HepG2 (cell line): ENCODE measurements around the gene PRSS38. TPM values are rescaled to one million over a fixed set of nuclear protein-coding genes. Genes with fewer than 3 reads are reported as not detected.

Experiments
- ATAC-seq: fragments of 200-7000 bp; cut with Tn5 transposase; 3 replicates; pipeline ENCODE4 v1.9.1; 2020; ENCODE audit warnings: mild to moderate bottlenecking, moderate library complexity
- BruUV-seq: library from RNA; stranded (reverse); fragments of 400-500 nt; replicated peaks from 2 replicates; lab custom pipeline; 2021; lab: Mats Ljungman, UMichigan
- CTCF ChIA-PET: fragments of 300-600 bp; formaldehyde crosslinking; extraction: SDS; loops from one replicate; lab custom pipeline; 2021; ENCODE audit warnings: low total read pairs, inconsistent platforms, low intra/inter-chr PET ratio; lab: Yijun Ruan, JAX
- POLR2A ChIA-PET: fragments of 350-600 bp; sonication (Branson Sonifier 250); formaldehyde crosslinking; loops from one replicate; lab custom pipeline; 2020; ENCODE audit warnings: antibody characterized with exemption, inconsistent platforms; lab: Yijun Ruan, JAX
- DNase-seq: peaks from one replicate; pipeline ENCODE4 v3.0.0-alpha.2; 2015; ENCODE audit warnings: low spot score
- FAIRE-seq: peaks from 3 replicates; lab custom pipeline; 2011; peaks lifted over from hg19 to GRCh38; lab: Jason Lieb, UNC
- H2AFZ ChIP-seq: one replicate; pipeline ENCODE4 v1.6.1; 2011; ENCODE audit warnings: low read length, inconsistent platforms
- H3K27ac ChIP-seq: fragments of 300-600 bp; 3 replicates; pipeline ENCODE4 v1.8.0; 2011; ENCODE audit warnings: mixed run types, mild to moderate bottlenecking, mixed read lengths, low read length, inconsistent platforms; ENCODE audit not compliant: insufficient read depth; ENCODE audit errors: extremely low read length
- H3K27me3 ChIP-seq, 2 experiments: fragments of 200-600 bp in 1 of 2; 2 replicates in 1 of 2; 3 replicates in 1 of 2; pipeline versions ENCODE4 v1.6.0 to v1.8.0; 2011; ENCODE audit warnings: low read length in 2 of 2, mild to moderate bottlenecking in 2 of 2, moderate library complexity in 2 of 2, inconsistent platforms in 1 of 2; ENCODE audit not compliant: insufficient read depth in 2 of 2, control insufficient read depth in 1 of 2
- H3K36me3 ChIP-seq, 2 experiments: fragments of 200-600 bp in 1 of 2; replicated peaks in 1 of 2; 2 replicates in 1 of 2; 3 replicates in 1 of 2; pipeline versions ENCODE4 v1.5.1 to v1.8.0; 2011; ENCODE audit warnings: low read length in 2 of 2, inconsistent platforms in 1 of 2; ENCODE audit not compliant: insufficient read depth in 2 of 2, control insufficient read depth in 1 of 2
- H3K4me1 ChIP-seq: 2 replicates; pipeline ENCODE4 v1.5.1; 2012; ENCODE audit warnings: low read length, inconsistent platforms; ENCODE audit not compliant: insufficient read depth
- H3K4me2 ChIP-seq: 2 replicates; pipeline ENCODE4 v1.6.0; 2011; ENCODE audit warnings: low read depth, low read length, inconsistent platforms
- H3K4me3 ChIP-seq, 3 experiments: fragments of 200-600 bp in 1 of 3; sonication (generic), shearing (Covaris generic) in 1 of 3; replicated peaks in 1 of 3; 2 replicates each; pipeline ENCODE4 v1.5.1; 2011 to 2016; ENCODE audit warnings: low read length in 3 of 3, inconsistent platforms in 2 of 3, low read depth in 2 of 3, mild to moderate bottlenecking in 2 of 3, control low read depth in 1 of 3, mixed read lengths in 1 of 3; ENCODE audit not compliant: insufficient read depth in 1 of 3
- H3K79me2 ChIP-seq: one replicate; pipeline ENCODE4 v1.6.1; 2011; ENCODE audit warnings: low read length, inconsistent platforms; ENCODE audit not compliant: insufficient read depth
- H3K9ac ChIP-seq: 2 replicates; pipeline ENCODE4 v1.6.0; 2011; ENCODE audit warnings: mild to moderate bottlenecking, low read depth, low read length, inconsistent platforms; ENCODE audit not compliant: insufficient read depth
- H3K9me3 ChIP-seq: 2 replicates; pipeline ENCODE4 v1.5.1; 2012; ENCODE audit warnings: mild to moderate bottlenecking, low read length
- H4K20me1 ChIP-seq: 2 replicates; pipeline ENCODE4 v1.6.0; 2011; ENCODE audit warnings: inconsistent platforms, mild to moderate bottlenecking, low read length, moderate library complexity; ENCODE audit not compliant: insufficient read depth
- ATM ChIP-seq: fragments of 450-650 bp; IDR thresholded peaks from 2 replicates; pipeline ENCODE4 v1.7.1; 2017; ENCODE audit warnings: mild to moderate bottlenecking, borderline replicate concordance
- BRCA1 ChIP-seq: sonication (generic); formaldehyde crosslinking; IDR thresholded peaks from 2 replicates; pipeline ENCODE4 v1.4.0; 2020; ENCODE audit warnings: missing genetic modification reagents
- FOXA3 ChIP-seq: IDR thresholded peaks from 2 replicates; pipeline ENCODE4 v1.6.1; 2016; ENCODE audit warnings: missing genetic modification reagents, missing compliant biosample characterization
- GATAD2A ChIP-seq: IDR thresholded peaks from 2 replicates; pipeline ENCODE4 v1.6.1; 2016
- KDM5B ChIP-seq: sonication (generic); formaldehyde crosslinking; IDR thresholded peaks from 2 replicates; pipeline ENCODE4 v1.4.0; 2020; ENCODE audit warnings: missing genetic modification reagents, mild to moderate bottlenecking, borderline replicate concordance
- MAFK ChIP-seq, 2 experiments: IDR thresholded peaks in 1 of 2; conservative IDR thresholded peaks in 1 of 2; 2 replicates each; pipeline ENCODE4 v1.6.1; 2011; ENCODE audit warnings: improper control_type of control experiment in 2 of 2, low read length in 2 of 2
- MTF1 ChIP-seq: sonication (generic); formaldehyde crosslinking; IDR thresholded peaks from 2 replicates; pipeline ENCODE4 v1.5.0; 2020; ENCODE audit warnings: missing genetic modification reagents
- PITX1 ChIP-seq: sonication (generic); formaldehyde crosslinking; IDR thresholded peaks from 2 replicates; pipeline ENCODE4 v1.5.1; 2020; ENCODE audit warnings: mild to moderate bottlenecking, missing genetic modification reagents
- PPARG ChIP-seq: conservative IDR thresholded peaks from 2 replicates; pipeline ENCODE4 v1.6.1; 2016; ENCODE audit warnings: missing biosample characterization, missing genetic modification reagents
- SOX5 ChIP-seq: IDR thresholded peaks from 2 replicates; pipeline ENCODE4 v1.6.1; 2016; ENCODE audit warnings: borderline replicate concordance
- THYN1 ChIP-seq: sonication (generic); formaldehyde crosslinking; IDR thresholded peaks from 2 replicates; pipeline ENCODE4 v1.8.1; 2023; ENCODE audit warnings: low read depth, mild to moderate bottlenecking, moderate library complexity, missing genetic modification reagents, borderline replicate concordance
- ZNF747 ChIP-seq: sonication (generic); formaldehyde crosslinking; IDR thresholded peaks from 2 replicates; pipeline ENCODE4 v1.8.1; 2023; ENCODE audit warnings: missing genetic modification reagents, mild to moderate bottlenecking, borderline replicate concordance
- ZSCAN20 ChIP-seq: sonication (generic); formaldehyde crosslinking; IDR thresholded peaks from 2 replicates; pipeline ENCODE4 v1.4.0; 2020; ENCODE audit warnings: missing genetic modification reagents, mild to moderate bottlenecking, borderline replicate concordance
- WGBS: methylation state at CpG from one replicate; pipeline ENCODE4 v1.1.6; 2017; ENCODE audit warnings: low lambda C conversion rate; 5-methylcytosine and 5-hydroxymethylcytosine counted together
- in situ Hi-C: cut with HindIII; loops from 2 replicates; pipeline ENCODE4 v1.10.0; 2017; ENCODE audit warnings: low pct_unique_long_range_greater_than_20kb; ENCODE audit not compliant: extremely low pct_ligation_motif_present
- intact Hi-C: fragments of 100-400 bp; cut with micrococcal nuclease; formaldehyde crosslinking; loops from one replicate; pipeline ENCODE4 v1.10.0; 2022; ENCODE audit not compliant: unreplicated experiment
- polyA plus RNA-seq, 8 experiments: library from polyadenylated mRNA; depleted of rRNA in 3 of 8; stranded (reverse) in 7 of 8; unstranded in 1 of 8; fragments of >200 nt; fragmentation: Illumina TruSeq in 4 of 8; extraction: Trizol in 4 of 8; gene quantifications; 2 replicates each; pipeline versions ENCODE4 v1.2.1 to v1.2.3, GENCODE V29; 2011 to 2016; ENCODE audit warnings: low read depth in 4 of 8, missing spikeins in 1 of 8, mixed read lengths in 1 of 8; ENCODE audit not compliant: insufficient read depth in 1 of 8
- total RNA-seq, 5 experiments: library from RNA; depleted of rRNA; stranded (reverse); fragments of >200 nt; fragmentation: Illumina TruSeq; extraction: Trizol; gene quantifications; 2 replicates each; pipeline ENCODE4 v1.2.3, GENCODE V29; 2016; ENCODE audit warnings: low read depth in 1 of 5

Gene PRSS38
- total and polyA plus RNA-seq, 2 of the 13 experiments (the other 11 are each of a cell fraction or from before 2014, with no cell fraction given) = not detected

- no peak for TF ChIP-seq THYN1
- TF ChIP-seq BRCA1 (CRISPR knock-in tag) = no peak
- TF ChIP-seq MTF1 (CRISPR knock-in tag) = no peak
- no peak for TF ChIP-seq ATM
- no peak for TF ChIP-seq SOX5 (CRISPR knock-in tag)
- no peak for TF ChIP-seq PITX1
- TF ChIP-seq KDM5B (CRISPR knock-in tag) = no peak
- no peak for TF ChIP-seq FOXA3
- no peak for TF ChIP-seq ZSCAN20 (CRISPR knock-in tag)
Measured at GRCh38 chr1:227883641-227884301, 68.3 kb downstream of the PRSS38 start (continued).

- in situ Hi-C loops = no loop called here
- Histone ChIP-seq H3K79me2 (no peaks in the 10 kb centered on the region), H4K20me1 (no peaks in the 10 kb centered on the region), H3K4me3 (no peak overlapping the region), H3K27ac (no peak overlapping the region)
- no TSS peak for BruUV-seq
- CTCF ChIA-PET = no interaction called here
- no peak for TF ChIP-seq GATAD2A
- TF ChIP-seq MAFK (conservative IDR thresholded peaks at IDR 0.05 in 1 of 2, IDR thresholded peaks at IDR 0.05 in 1 of 2; ENCODE audit: low read length in 2 of 2) = no peak
- TF ChIP-seq ZNF747 = no peak
- TF ChIP-seq PPARG (CRISPR knock-in tag) = no peak
- TF ChIP-seq, all 625 proteins: peak for 0
- DNase-seq (no peak), FAIRE-seq (no peak), ATAC-seq (no peak)
- no peaks in the 10 kb centered on the region for H3K4me1 ChIP-seq
- H3K4me2 ChIP-seq = no peak overlapping the region
- H3K36me3 ChIP-seq = no peaks in the 10 kb centered on the region
- POLR2A ChIA-PET = no interaction called here
- H3K9ac ChIP-seq = no peak overlapping the region
- no peaks in the 10 kb centered on the region for H3K9me3 ChIP-seq
- whole genome bisulfite sequencing = 29% methylated on average over 1 of the region's 15 CpGs
- peaks cover 2 to 10% of the 10 kb centered on the region in 2 experiments; a peak in 3 of 5 replicates for H3K27me3 ChIP-seq
- intact Hi-C loops = no loop called here
- no peak overlapping the region for H2AFZ ChIP-seq
Measured at GRCh38 chr1:227884370-227885134, 69.1 kb downstream of the PRSS38 start.
